CD4-positive, alpha-beta T cell treated with Interleukin-15 for 1 hour (primary cell): ENCODE data around the gene KRT39.
"Not testable (repeated sequence)": the region's sequence is repeated elsewhere in the genome, so short reads cannot be mapped to it uniquely, and the experiment has no call there.

Experiments
- DNase-seq: peaks from one replicate; pipeline ENCODE4 v3.0.0-alpha.2; 2020

Gene KRT39

GRCh38 chr17:40966848-40967247 is at the start of gene KRT39:
KRT39 (minus strand) TSS chr17:40966948; CDS start chr17:40966856, 92 bp downstream.
- DNase-seq, result no peak

DNA sequence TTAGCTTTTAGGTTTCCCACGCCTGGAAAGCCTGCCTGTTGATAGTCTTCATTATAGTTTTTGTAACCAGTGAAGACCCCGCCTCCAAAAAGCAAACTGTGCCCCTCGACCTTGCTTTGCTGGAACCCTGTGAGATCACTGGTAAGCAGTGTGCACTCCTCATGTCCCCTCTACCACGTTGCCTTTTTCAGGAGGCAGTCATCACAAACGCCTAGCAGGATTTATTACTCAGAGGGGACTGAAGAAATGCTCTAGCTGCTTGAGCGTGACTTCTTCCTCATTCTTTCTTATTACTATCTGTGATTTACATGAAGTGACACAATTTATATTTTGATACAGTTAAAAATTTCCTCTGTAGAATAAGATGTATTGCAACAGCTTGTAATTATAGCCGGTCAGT is 48.7 kb upstream of the KRT39 start:
- no peak for DNase-seq

DNA sequence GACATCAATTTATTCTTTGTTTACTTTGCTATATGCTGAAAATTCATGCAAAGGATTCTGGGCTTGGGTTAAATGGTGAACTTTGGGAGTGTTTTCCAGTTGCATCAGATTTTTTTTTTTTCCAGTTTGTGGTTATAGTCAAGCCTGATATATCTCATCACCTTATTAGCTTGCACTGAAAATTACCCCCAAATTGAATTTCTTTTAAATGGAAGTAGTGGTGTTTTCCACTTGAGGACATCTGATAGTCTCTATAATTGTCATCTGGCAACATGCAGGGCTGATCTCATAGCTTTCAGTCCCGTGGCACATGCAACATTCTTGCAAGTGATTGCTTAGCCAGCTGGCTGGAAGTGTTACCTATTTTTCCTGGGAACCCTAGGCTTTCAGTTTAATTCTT is 46.9 kb upstream of the KRT39 start:
- no peak for DNase-seq

- no peak for DNase-seq
These were observed 46.4 kb upstream of the KRT39 start for GRCh38 chr17:41013181-41013580.

DNA sequence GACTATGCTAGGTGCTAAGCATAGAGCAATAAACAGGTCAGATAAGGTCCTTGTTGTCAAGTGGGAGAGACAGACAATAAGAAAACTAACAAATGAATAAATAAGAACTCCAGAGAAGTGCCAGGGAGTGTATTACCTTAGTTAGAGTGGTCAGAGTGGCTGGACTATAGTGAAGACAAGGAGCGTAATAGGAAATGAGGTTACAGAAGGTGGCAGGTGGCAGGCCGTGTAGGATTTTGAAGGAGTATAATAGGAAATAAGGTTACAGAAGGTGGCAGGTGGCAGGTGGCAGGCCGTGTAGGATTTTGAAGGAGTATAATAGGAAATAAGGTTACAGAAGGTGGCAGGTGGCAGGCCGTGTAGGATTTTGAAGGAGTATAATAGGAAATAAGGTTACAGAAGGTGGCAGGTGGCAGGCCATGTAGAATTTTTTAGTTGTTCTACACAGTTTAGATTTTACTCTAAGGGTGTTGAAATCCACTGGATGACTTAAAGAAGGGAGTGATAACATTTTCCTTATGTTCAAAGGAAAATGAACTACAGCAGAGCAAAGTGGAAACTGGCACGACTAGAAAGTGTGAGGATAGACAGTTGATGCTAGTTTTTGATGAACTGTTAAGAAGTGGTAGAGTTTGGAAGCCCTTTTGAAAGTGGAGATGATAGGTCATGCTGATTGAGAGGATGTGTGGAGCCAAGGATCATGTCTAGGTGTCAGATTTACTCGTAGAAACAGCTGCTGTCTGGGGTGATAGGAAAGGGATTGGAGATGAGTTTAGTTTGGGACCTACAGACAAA is 45.8 kb upstream of the KRT39 start:
- no peak for DNase-seq

- DNase-seq, result no peak
These were observed 43.7 kb upstream of the KRT39 start for GRCh38 chr17:41010441-41010840.

DNA sequence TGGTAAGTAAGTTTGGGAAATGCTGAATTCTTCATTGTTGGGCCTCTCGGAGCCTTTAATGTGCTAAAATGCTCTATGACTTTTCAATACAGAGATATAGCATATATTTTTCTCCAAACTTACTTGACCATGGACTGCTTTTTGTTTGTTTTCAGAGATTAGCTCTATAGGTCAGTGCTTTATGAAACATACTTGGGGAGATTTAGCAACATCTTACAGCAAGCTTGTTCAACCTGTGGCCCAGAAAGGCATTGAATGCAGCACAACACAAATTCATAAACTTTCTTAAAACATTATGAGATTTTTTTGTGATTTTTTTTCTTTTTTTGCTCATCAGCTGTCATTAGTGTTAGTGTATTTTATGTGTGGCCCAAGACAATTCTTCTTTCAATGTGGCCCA is 43.2 kb upstream of the KRT39 start:
- no peak for DNase-seq

DNA sequence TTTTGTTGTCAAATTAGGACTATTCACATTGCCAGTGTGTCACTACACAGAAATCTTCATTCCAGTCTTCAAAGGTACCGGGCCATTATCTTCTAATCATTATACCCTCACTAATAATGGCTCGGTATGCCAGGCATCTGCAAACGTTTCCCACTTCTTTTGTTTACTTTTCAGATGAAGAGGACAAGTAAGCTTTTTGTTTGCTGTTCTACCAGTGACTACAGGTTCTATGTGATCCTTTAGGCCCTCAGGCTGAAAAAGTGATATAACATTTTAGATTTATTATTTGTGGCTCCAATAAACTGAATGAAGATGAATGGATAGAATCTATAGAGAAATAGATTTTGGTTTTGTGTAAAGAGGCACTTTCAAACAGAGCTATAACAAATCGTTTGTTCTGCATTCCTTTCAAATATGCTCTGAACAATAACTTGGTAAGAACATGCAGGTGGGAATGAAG is 42.6 kb upstream of the KRT39 start:
- DNase-seq, result no peak

DNA sequence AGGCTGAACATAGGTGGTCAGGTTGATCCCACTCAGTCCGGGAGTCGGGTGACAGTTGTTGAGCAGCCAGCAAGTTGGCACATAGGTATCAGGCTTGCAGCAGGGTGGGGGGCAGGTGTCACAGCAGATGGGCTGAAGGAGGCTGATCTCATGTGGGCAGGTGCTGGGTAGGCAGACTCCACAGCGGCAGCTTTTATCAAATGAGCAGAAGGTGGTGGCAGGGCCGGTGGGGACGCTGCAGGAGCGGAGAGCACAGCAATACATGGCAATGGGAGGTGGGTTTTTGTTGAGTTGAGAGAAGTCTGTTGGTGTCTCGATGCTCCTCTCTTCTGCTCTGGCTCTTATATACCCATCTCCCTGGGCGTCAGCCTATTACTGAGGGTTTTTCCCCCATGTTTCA is 42.1 kb upstream of the KRT39 start, which contains the start of gene KRTAP3-1:
KRTAP3-1 (minus strand) TSS at position 318 of the 400 bp plus-strand sequence; CDS start at position 264, 54 bp downstream.
- no peak for DNase-seq

DNA sequence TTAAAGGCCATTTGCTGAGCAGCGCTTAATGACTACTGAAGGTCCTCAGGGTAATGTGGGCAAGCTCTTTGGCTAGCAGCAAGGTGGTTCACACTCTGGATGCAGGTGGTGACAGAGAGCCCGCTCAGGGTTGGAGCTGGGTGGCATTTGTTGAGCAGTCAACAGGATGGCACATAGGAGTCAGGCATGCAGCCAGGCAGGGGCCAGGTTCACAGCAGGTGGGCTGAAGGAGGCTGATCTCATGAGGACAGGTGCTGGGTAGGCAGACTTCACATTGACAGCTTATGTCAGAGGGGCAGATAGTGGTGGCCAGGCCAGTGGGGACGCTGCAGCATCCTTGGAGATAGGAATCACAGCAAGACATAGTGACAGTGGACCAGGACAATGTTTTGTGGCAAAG is 37.6 kb upstream of the KRT39 start:
- DNase-seq, result no peak

DNA sequence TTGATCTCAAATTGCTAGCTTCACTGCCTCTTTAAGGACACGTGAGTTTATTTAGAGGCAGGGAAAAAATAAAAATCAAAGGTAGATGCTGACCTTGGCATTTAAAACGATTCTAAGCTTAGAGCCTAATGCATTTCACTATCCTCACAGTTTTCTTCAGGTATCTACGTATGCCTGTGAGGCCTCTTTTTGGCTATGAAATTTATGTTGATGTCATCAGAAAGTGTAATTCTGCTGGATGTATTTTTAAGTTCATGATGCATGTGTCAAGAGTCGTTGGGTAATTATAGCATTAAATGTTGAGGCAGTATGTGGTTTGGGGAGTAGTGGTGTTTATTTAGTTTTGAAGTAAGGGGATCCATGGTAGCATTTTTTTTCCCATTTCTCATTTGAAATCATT is 37.2 kb upstream of the KRT39 start:
- DNase-seq, result no peak

DNA sequence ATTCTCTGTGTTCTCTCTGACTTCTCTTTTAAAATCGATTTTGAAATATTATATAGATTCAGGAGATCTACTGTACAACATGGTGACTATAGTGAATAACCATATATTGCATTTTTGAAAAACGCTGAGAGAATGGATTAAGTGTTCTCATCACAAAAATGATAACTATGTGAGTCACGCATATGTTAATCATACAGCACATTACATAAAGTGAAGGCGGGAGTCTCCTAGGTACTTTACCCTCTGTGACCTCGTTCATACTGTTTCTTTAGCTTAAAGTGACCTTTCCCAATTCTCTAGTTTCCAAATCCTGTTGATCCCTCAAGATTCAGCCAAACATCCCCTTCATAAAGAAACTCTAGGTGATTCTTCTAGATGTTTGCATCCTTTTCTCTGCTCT is 36.1 kb upstream of the KRT39 start:
- DNase-seq, result no peak

- DNase-seq, result no peak
These were observed 35.0 kb upstream of the KRT39 start for GRCh38 chr17:41001795-41002194.

DNA sequence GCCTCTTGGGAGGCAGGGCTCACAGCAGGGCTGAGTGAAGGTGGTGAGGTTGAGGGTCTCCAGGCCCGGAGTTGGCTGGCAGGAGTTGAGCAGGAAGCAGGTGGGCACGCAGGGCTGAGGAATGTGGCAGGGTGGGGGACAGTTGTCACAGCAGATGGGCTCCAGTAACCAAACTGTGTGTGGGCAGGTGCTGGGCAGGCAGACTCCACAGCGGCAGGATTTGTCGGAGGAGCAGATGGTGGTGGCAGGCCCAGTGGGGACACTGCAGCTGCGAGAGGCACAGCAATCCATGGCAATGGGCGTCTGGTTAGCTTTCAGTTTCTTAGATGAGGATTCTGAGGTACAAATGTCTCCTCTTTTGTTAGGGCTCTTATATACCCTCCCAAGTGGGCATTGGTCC is 32.8 kb upstream of the KRT39 start, which contains the start of gene KRTAP3-2:
KRTAP3-2 (minus strand) TSS at position 344 of the 400 bp plus-strand sequence; CDS start at position 291, 53 bp downstream.
- DNase-seq, result not testable (repeated sequence)

- no peak for DNase-seq
These were observed 30.6 kb upstream of the KRT39 start for GRCh38 chr17:40997361-40997760.

- no peak for DNase-seq
These were observed 30.1 kb upstream of the KRT39 start for GRCh38 chr17:40996829-40997228.

DNA sequence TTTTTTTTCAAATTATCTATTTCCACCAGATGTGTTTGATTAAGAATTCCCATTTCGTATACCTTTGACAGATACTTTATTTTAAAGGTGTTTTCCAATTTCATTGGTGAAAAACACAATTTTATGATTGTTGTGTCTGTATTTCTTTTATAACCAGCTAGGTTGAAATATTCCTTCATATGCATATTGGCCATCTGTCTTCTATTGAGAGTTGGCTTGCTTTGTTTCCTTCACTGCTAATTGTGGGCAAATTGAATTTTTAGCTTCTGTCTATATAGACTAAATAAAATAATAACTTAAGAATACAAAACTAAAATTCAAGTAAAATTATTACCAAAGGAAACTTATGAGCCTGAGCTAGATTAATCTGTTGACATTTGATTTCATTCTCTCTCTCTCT is 28.4 kb upstream of the KRT39 start:
- no peak for DNase-seq

GRCh38 chr17:40993839-40994238 is 27.1 kb upstream of the KRT39 start, which contains the start of gene KRTAP3-3:
KRTAP3-3 (minus strand) TSS chr17:40994164; CDS start chr17:40994097, 67 bp downstream.
- no peak for DNase-seq

GRCh38 chr17:40993084-40993483 is 26.3 kb upstream of the KRT39 start:
- no peak for DNase-seq

GRCh38 chr17:40992666-40993065 is 25.9 kb upstream of the KRT39 start:
- no peak for DNase-seq

DNA sequence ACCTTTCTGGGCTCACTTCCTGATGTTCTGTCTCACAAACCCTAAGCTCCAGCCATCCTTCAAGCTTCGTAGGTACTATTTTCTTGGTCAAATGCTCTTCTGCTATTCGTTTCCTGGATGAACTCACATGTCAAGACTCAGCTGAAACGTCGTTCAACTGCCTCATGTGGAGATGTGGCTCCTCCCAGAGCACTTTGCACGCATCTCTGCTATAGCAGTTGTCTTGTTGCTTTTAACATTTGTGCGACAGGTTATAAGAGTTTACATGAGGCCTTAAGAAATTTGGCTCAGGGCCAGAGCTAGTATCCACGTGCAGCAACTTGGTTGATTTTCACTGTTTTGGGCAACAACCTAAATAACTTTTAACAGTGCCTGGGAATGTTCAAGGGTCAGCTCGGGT is 20.2 kb upstream of the KRT39 start:
- no peak for DNase-seq

- DNase-seq, result no peak
These were observed 17.5 kb upstream of the KRT39 start, which contains the start of gene KRT40 for GRCh38 chr17:40984226-40984625. KRT40 (minus strand) TSS chr17:40984326; CDS start chr17:40984273, 53 bp downstream.

GRCh38 chr17:40981115-40981514 is 14.4 kb upstream of the KRT39 start:
- DNase-seq, result no peak

GRCh38 chr17:40980596-40980995 is 13.8 kb upstream of the KRT39 start:
- no peak for DNase-seq

GRCh38 chr17:40980117-40980516 is 13.4 kb upstream of the KRT39 start:
- no peak for DNase-seq
